ENCODE data around the gene ADM.

Gene ADM

DNA sequence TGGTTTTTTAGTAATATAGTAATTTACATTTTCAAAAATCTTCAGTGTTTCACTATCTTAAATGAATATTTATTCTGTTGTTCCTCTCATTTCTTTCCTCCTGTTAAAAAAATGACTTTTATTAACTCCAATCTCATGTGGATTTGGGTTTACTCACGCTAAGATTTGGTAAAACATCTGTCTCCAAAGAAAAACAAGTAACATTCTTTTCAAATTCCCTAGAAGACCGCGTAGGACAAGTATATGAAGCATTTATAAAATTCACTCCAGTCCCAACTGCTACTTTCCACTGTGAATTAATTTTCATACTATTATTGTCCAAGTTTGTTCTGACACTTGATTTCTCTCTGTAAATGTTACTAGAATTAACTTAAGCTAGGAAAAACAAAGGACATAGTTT, 37.1 kb upstream of the ADM start:
- TF ChIP-seq, protein P1, sequence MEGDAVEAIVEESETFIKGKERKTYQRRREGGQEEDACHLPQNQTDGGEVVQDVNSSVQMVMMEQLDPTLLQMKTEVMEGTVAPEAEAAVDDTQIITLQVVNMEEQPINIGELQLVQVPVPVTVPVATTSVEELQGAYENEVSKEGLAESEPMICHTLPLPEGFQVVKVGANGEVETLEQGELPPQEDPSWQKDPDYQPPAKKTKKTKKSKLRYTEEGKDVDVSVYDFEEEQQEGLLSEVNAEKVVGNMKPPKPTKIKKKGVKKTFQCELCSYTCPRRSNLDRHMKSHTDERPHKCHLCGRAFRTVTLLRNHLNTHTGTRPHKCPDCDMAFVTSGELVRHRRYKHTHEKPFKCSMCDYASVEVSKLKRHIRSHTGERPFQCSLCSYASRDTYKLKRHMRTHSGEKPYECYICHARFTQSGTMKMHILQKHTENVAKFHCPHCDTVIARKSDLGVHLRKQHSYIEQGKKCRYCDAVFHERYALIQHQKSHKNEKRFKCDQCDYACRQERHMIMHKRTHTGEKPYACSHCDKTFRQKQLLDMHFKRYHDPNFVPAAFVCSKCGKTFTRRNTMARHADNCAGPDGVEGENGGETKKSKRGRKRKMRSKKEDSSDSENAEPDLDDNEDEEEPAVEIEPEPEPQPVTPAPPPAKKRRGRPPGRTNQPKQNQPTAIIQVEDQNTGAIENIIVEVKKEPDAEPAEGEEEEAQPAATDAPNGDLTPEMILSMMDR (IDR thresholded peaks at IDR 0.05; ENCODE audit: extremely low read depth, missing control alignments), result no peak
- DNase-seq (ENCODE audit: low spot score), result no peak

DNA sequence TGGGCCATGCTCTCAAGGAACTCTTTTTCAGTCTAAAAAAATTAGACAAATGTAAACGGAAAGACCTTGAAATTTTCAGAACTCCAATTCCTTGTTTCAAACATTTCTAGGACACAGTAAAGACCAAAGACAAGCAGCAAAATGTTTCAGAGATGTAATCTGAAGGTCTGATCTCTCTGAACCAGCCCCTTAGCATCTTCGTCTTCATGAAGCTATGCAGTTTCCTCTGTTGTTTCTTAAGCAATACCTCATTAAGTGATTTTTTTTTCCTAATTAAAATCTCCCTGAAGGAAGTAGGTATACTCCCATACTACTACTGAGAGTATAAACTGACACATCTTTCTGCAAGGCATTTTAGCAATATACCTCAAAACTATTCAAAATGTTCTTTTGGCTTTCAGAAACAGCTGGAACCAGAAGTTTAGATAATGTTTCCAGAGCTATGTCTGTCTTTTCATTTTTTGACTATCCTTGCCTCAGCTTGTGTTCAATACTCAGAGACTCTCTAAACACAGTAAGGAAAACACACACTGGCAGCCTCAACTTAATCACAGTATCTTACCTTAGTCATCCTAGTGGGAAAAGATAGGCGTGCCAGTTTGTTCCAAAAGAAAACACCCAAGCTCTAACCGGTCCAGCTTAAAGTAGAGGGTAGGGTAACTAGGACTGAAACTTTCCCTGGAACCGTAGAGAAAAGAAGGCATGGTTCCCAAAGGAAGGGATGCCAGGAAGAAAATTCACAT, 36.0 kb upstream of the ADM start:
- TF ChIP-seq, protein P1 (IDR thresholded peaks at IDR 0.05; ENCODE audit: extremely low read depth, missing control alignments), result no peak

GRCh38 chr11:10272132-10272531, 32.7 kb upstream of the ADM start:
- TF ChIP-seq, protein P1 (IDR thresholded peaks at IDR 0.05; ENCODE audit: extremely low read depth, missing control alignments), result no peak
- no peak for DNase-seq (ENCODE audit: low spot score)

More for the DNA sequence above, 36.0 kb upstream of the ADM start:
- DNase-seq (ENCODE audit: low spot score), result no peak

- DNase-seq (ENCODE audit: low spot score), result no peak
- TF ChIP-seq, protein P1 (IDR thresholded peaks at IDR 0.05; ENCODE audit: extremely low read depth, missing control alignments), result no peak
Observed at GRCh38 chr11:10273738-10274137, 31.1 kb upstream of the ADM start.

GRCh38 chr11:10274726-10275125, 30.1 kb upstream of the ADM start:
- TF ChIP-seq, protein P1 (IDR thresholded peaks at IDR 0.05; ENCODE audit: extremely low read depth, missing control alignments), result no peak
- DNase-seq (ENCODE audit: low spot score), result no peak

- TF ChIP-seq, protein P1 (IDR thresholded peaks at IDR 0.05; ENCODE audit: extremely low read depth, missing control alignments), result no peak
- no peak for DNase-seq (ENCODE audit: low spot score)
Observed at GRCh38 chr11:10275714-10276113, 29.2 kb upstream of the ADM start.

GRCh38 chr11:10282117-10282516, 22.8 kb upstream of the ADM start:
- DNase-seq (ENCODE audit: low spot score), result no peak
- TF ChIP-seq, protein P1 (IDR thresholded peaks at IDR 0.05; ENCODE audit: extremely low read depth, missing control alignments), result no peak

Data from GM20000 (cell line).